GM18526 (cell line): ENCODE results near the gene VPS35L.

ENCODE experiments used
- POLR2A ChIP-seq: IDR thresholded peaks from 3 replicates; pipeline ENCODE4 v1.6.1; 2011; ENCODE audit not compliant: insufficient read length; ENCODE audit errors: extremely low read depth

The VPS35L gene

DNA sequence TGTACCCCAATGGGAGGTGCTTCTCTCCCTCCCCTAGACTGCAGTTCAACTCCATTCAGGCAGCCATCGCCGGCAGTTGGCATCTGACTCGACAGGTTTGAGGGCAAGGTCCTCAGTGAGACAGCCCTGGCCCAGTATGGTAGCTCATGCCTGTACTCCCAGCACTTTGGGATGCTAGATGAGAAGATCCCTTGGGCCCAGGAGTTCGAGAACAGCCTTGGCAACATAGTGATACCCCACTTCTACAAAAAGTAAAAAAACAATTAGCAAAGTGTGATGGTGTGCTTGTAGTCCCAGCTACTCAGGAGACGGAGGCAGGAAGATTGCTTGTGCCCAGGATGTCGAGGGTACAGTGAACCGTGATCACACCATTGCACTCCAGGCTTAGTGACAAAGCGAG, 12.1 kb downstream of the VPS35L start:
- no peak for TF ChIP-seq POLR2A

DNA sequence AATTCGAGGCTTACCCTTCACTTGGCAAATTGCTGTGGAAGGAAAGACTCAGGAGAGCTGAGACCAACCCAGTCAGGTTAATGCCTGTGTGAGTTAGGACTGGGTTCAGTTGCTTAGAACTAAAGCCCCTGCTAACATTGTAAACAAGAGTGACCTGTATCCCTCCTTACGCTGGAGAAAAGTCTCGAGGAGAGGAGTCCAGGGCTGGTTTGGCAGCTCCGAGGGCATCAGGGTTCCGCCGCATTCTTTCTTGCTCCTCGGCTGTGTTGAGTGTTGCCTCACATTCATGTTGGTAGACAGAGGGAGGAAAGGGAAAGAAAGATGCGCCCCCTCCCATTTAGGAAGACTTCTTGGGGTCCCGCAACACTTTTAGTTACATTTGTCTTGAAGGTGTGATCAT, 18.5 kb downstream of the VPS35L start:
- TF ChIP-seq POLR2A, result no peak

DNA sequence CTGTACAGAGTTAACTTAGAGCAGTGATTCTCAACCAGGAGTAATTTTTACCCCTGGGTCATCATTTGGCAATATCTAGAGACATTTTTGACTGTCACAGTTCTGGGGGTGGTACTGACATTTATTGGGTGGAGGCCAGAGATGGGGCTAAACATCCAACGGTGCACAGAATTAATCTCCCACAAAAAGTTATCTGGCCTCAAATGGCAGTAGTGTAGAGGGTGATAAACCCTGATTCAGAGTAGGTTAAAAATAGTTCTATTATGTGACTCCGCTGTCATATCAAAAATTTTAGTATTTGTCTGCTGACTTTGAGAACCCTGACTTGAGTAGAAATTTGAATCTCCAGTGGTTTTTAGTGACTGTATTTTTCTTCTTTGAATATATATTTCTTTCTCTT, 19.1 kb downstream of the VPS35L start:
- no peak for TF ChIP-seq POLR2A

DNA sequence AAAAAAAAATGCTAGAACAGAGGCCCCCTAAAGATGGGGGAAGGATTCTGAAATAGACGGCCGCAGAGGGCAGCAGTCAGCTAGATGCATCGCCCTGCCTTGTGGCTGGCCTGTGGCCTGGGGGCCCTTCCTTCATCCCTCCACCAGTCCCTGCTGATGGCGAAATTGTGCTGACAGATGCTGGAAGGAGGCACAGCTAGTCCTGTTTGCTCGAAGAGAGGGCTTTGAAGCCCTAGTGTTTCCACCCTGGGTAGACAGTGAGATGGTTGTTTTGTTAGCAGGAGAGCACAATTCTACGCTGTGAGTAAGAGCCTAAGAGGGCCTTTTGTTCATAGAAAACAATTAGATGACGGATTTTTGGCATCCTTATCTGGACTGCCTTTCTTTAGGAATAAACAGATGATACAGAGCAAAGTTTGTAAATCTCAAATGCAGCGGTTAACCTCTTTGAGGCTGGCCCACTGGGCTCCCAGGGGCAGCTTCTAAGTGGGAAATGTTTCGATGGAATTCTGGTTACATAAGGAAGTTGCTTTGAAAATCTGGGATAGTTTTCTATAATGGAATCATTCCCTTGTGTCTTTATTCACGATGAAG, 23.0 kb downstream of the VPS35L start:
- no peak for TF ChIP-seq POLR2A

DNA sequence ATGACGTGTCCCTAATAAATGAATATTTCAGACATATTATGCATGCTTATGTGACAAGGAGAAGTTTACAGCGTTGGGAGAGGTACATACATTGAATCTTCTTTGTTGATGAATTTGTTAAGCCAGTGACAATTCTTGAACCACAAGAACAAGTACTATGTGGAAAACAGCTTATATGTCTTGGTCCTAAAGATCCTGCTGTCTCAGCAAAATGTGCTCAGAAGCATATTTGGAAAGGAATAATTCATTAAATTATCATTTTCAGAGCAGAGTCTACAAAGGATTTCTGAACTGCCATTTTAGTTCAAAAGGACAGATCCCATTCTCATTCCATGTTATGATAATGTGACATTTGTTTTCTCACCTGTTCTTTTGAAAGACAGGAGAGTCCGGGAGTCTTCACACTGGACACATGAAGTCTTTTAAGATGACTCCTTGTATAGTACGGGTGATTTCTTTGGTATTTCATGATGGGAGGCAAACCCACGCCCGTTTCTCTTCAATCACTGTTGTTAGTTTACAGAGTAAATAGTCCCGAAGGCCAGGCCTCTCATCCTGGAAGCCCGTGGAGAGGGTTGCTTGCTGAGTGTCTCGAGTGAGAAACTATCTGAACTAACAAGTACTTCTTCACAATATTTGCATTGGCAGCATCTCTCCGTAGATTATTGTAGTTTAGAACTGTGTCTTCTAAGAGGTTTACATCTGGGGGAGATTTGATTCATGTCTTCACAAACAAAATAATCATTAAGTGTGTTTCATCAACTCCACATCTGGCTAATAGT, 26.7 kb downstream of the VPS35L start:
- TF ChIP-seq POLR2A, result no peak

DNA sequence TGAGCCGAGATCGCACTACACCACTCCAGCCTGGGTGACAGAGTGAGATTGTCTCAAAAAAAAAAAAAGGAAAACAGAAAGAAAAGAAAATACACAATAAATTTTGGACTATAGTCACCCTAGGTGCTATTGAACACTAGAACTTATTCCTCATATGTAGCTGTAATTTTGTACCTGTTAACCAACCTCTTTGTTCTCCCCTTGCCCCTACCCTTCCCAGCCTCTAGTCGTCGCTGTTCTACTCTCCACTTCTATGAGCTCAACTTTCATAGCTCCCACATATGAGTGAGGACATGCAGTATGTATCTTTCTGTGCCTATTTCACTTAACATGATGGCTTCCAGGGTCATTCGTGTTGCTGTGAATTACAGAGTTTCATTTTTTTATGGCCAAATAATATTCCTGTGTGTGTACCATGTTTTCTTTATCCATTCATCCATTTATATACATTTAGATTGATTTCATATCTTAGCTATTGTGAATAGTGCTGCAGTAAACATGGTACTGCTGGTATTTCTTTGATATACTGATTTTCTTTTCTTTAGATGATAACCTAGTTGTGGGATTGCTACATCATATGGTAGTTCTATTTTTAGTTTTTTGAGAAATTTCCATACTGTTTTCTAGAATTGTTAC, 28.3 kb downstream of the VPS35L start:
- TF ChIP-seq POLR2A, result no peak

DNA sequence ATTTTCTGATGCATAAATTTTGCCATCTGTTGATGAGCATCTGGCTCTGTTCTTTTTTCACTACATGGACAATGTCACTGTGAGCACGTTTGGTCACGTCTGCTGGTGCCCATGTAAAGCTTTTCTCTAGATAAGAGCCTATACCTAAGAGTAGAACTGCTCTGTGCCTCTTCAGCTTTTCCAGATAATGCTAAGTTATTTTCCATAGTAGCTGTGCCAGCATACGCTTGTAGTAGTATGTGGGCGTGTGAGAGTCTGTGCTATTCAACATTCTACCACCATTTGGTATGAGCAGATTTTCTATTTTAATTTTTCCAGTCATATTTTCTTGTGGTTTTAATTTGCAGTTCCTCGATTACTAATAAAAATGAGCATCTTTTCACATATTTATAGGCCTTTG, 33.2 kb downstream of the VPS35L start:
- no peak for TF ChIP-seq POLR2A

DNA sequence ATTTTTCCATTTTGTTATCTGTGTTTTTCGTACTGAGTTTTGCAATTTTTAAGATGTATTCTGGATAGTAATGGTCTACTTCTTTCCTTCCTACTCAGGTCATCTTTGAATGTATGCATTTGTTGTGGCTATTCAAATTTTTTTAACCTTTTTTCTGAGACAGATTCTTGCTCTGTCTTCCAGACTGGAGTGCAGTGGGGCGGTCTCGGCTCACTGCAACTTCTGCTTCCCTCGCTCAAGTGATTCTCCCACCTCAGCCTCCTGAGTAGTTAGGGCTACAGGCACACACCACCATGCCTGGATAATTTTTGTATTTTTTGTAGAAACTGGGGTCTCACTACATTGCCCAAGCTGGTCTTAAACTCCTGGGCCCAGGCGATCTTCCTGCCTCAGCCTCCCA, 33.6 kb downstream of the VPS35L start:
- no peak for TF ChIP-seq POLR2A

DNA sequence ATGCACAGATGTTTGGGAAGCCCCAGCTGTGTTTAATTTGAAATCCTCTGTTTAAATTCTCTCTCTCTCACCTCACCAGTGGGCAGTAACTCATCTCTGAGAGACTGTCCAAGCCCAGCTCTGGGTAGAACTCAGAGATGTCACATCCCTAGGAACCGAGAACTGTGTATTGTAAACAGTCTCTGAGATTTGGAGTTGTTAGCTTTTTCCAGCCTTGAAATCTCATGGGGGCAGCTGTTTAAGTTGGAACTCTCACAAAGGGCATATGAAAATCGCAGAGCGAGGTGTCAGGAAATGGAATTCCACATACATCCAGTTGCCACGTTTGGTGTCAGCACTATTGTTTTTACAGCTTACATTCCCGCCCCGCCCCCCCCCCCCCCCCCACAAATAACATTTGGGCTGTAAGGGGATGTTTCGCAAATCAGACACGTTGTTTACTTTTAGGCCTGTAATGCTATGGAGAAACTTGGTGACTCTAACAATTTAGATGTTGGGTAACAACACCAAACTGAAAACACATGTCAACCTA, 34.3 kb downstream of the VPS35L start:
- no peak for TF ChIP-seq POLR2A

DNA sequence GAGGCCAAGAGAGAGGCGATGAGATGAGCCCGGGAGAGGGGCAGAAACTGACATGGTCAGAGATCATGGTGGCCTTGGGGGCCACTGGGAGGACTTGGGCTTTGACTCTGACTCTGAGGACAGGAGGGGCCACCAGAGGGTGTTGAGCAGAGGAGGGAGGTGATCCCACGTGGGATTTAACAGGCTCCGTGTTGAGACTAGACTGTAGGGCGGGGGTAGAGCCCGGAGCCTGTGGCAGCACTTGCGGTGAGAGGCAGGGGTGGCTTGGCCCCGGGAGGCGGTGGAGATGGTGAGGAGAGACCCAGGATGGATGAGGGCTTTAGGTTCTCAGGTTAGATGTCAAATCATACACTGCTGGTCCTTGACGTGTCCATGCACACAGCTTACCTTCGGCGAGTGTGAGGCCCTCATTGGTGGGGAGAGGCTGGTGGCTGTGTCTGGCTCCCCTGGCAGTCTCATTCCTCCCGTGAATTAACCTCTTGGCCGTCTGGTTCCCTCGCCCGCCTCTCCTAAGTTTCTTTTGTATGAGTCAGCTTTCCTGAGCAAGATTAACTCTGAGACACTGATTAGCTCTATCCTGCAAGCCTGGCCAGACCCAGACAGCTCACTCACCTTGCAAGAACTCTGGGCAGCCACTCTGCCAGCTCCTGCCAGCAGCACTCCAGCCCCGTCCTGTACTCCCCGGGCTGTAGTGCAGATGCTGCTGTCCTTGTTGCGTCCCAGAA, 39.7 kb downstream of the VPS35L start:
- TF ChIP-seq POLR2A, result no peak

DNA sequence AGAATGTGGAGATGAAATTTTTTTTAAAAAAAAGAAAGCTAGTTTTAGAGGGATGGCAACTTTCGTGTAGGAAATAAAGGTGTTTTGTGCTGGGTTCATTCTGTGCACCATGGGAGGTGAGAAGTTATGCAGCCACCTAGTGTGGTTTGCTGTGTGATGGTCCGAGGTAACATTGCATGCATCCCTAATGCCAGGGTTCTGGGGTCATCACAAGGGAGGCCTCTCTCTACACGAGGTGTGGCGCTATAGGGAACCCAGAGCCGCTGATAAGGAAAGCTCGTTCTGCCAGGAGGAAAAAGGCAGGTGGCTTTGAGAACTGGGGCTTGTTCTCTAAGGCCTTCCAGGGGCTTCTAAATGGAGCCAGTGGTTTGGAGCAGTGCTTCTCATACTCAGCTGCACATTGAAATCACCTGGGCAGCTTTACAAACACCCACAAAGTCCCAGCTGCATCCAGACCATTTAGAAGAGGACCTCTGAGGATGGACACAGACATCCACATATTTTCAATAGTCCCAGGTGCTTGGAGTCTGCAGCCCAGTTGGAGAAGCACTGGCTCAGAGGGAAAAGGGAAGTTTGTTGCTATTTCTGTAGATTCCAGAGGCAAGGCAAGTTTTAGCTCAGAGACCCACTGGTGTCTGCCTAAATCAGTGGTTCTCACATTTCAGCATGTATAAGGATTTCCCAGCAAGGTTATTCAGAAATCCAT, 43.5 kb downstream of the VPS35L start:
- TF ChIP-seq POLR2A, result no peak

DNA sequence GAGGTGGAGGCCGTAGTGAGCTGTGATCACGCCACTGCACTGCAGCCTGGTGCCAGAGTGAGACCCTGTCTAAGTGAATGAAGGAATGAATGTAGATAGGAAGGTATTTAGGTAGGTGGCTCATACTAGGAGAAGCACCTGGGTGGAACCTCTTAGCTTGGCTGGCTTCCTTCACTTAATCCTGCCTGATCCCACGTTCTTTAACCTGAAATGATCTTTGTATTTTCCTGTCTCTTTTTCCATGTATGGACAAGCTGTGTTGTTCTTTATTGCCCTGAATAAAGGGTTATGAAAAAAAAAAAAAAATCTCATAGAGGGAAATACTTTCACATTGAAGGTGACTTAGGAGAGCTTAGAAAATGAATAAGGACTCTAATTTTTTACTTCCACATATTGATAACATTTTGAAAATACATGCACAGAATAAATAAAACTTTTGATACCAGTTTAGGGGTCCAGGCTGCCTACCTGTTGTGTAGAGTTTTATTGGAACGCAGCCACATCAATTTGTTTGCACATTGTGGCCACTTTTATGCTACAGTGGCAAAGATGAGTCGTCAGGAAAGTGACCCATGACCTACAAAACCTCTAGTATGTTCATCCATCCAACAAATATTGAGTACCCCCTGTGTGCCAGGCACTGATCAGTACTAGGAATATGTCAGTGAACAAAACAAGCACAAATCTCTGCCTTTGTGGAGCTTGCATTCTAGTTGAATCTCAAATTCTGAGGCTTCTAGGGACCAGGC, 44.6 kb downstream of the VPS35L start:
- TF ChIP-seq POLR2A, result no peak

DNA sequence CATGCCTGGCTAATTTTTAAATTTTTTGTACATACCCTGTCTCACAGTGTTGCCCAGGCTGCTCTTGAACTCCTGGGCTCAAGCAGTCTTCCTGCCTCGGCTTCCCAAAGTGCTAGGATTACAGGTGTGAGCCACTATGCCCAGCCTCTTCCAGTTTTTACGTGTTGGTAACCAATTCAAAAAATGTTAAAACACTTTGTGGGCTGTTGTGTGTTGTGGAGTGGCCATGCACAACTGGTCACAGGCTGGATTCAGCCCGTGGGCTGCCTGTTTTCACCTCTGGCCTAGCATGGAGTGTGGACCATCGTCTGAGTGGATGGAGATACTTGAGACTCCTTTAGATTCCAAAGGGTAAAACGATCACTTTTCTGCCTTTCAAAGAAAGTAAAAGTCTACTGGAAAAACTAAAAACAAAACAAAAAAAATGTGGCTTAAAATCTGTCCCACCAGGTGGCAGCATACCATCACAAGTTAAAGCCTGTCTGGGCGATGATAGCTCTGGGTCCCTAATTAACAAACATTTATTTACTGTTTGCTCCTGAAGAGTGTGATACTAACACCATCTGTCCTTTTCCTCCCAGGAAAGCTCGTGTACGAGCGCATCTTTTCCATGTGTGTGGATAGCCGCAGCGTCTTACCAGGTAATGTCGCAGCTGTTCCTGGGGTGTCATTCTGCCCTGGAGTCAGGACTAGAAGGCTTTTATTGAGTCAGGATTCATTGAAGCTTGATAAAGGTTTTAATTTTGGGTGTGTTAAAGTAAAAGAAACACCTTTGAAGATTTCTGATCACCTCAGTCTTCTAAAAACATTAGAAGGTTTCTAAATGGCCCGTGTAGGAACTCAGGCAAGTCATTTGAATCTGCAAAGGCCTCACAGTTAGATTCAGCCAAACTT, 45.8 kb downstream of the VPS35L start:
- TF ChIP-seq POLR2A, result no peak
